Osteoblast (primary cell): Measurements from ENCODE around the gene SRC. TPM values are rescaled to one million over a fixed set of nuclear protein-coding genes. Genes with fewer than 3 reads are reported as not detected.

Experiments used
- DNase-seq: peaks from one replicate; pipeline ENCODE4 v3.0.0; 2011; ENCODE audit warnings: low spot score, mixed read lengths; ENCODE audit not compliant: insufficient read length; ENCODE audit errors: missing footprints
- H2AFZ ChIP-seq: 2 replicates; pipeline ENCODE4 v1.6.0; 2011; ENCODE audit warnings: mild to moderate bottlenecking, low read length
- H3K27ac ChIP-seq: 2 replicates; pipeline ENCODE4 v1.5.1; 2011; ENCODE audit warnings: mild to moderate bottlenecking, low read depth, low read length, moderate library complexity
- H3K27me3 ChIP-seq: 2 replicates; pipeline ENCODE4 v1.6.0; 2012; ENCODE audit warnings: mild to moderate bottlenecking, control low read depth, inconsistent platforms, low read length, moderate library complexity; ENCODE audit not compliant: insufficient read depth
- H3K36me3 ChIP-seq: 2 replicates; pipeline ENCODE4 v1.5.1; 2011; ENCODE audit warnings: mild to moderate bottlenecking, low read length, control low read depth, moderate library complexity; ENCODE audit not compliant: insufficient read depth
- H3K4me1 ChIP-seq: 2 replicates; pipeline ENCODE4 v1.5.1; 2011; ENCODE audit warnings: mild to moderate bottlenecking, low read length, control low read depth, moderate library complexity; ENCODE audit not compliant: insufficient read depth
- H3K4me2 ChIP-seq: 2 replicates; pipeline ENCODE4 v1.6.0; 2011; ENCODE audit warnings: mild to moderate bottlenecking, low read length; ENCODE audit not compliant: insufficient read depth
- H3K4me3 ChIP-seq: fragments of 200-600 bp; sonication (generic); 3 replicates; pipeline ENCODE4 v1.5.1; 2012; ENCODE audit warnings: mild to moderate bottlenecking, low read length, inconsistent platforms; ENCODE audit not compliant: insufficient read depth
- H3K79me2 ChIP-seq: 2 replicates; pipeline ENCODE4 v1.6.0; 2012; ENCODE audit warnings: mild to moderate bottlenecking, low read length, control low read depth, inconsistent platforms; ENCODE audit not compliant: insufficient read depth
- H3K9me3 ChIP-seq: 2 replicates; pipeline ENCODE4 v1.5.1; 2011; ENCODE audit warnings: low read depth, low read length, control low read depth
- H4K20me1 ChIP-seq: 2 replicates; pipeline ENCODE4 v1.6.0; 2012; ENCODE audit warnings: mild to moderate bottlenecking, low read length, control low read depth; ENCODE audit not compliant: insufficient read depth
- total RNA-seq: library from RNA; depleted of rRNA; stranded (reverse); fragments of >200 nt; gene quantifications from 2 replicates; pipeline ENCODE4 v1.2.3, GENCODE V29; 2012
- TF ChIP-seq, protein P1 (sequence below): IDR thresholded peaks from 2 replicates; pipeline ENCODE4 v1.5.1; 2011; ENCODE audit warnings: mild to moderate bottlenecking, low read depth, low read length, moderate library complexity; ENCODE audit errors: extremely low read depth

SRC gene
- total RNA-seq, 1 donor: 22.4 TPM

GRCh38 chr20:37359836-37360235 lies 13.9 kb downstream of the SRC start:
- TF ChIP-seq, protein P1, sequence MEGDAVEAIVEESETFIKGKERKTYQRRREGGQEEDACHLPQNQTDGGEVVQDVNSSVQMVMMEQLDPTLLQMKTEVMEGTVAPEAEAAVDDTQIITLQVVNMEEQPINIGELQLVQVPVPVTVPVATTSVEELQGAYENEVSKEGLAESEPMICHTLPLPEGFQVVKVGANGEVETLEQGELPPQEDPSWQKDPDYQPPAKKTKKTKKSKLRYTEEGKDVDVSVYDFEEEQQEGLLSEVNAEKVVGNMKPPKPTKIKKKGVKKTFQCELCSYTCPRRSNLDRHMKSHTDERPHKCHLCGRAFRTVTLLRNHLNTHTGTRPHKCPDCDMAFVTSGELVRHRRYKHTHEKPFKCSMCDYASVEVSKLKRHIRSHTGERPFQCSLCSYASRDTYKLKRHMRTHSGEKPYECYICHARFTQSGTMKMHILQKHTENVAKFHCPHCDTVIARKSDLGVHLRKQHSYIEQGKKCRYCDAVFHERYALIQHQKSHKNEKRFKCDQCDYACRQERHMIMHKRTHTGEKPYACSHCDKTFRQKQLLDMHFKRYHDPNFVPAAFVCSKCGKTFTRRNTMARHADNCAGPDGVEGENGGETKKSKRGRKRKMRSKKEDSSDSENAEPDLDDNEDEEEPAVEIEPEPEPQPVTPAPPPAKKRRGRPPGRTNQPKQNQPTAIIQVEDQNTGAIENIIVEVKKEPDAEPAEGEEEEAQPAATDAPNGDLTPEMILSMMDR: no peak
- H3K4me1 ChIP-seq: peaks cover 10% of the 10 kb centered on the region
- H3K27me3 ChIP-seq: no peaks in the 10 kb centered on the region
- no peak overlapping the region for H3K4me2 ChIP-seq
- H2AFZ ChIP-seq: no peak overlapping the region
- H3K27ac ChIP-seq: no peak overlapping the region
- no peak for DNase-seq
- peaks cover 90% of the 10 kb centered on the region for H3K79me2 ChIP-seq
- H3K9me3 ChIP-seq: no peaks in the 10 kb centered on the region
- H3K4me3 ChIP-seq: no peak overlapping the region
- H3K36me3 ChIP-seq: peaks cover 2% of the 10 kb centered on the region
- H4K20me1 ChIP-seq: peaks cover 74% of the 10 kb centered on the region

DNA sequence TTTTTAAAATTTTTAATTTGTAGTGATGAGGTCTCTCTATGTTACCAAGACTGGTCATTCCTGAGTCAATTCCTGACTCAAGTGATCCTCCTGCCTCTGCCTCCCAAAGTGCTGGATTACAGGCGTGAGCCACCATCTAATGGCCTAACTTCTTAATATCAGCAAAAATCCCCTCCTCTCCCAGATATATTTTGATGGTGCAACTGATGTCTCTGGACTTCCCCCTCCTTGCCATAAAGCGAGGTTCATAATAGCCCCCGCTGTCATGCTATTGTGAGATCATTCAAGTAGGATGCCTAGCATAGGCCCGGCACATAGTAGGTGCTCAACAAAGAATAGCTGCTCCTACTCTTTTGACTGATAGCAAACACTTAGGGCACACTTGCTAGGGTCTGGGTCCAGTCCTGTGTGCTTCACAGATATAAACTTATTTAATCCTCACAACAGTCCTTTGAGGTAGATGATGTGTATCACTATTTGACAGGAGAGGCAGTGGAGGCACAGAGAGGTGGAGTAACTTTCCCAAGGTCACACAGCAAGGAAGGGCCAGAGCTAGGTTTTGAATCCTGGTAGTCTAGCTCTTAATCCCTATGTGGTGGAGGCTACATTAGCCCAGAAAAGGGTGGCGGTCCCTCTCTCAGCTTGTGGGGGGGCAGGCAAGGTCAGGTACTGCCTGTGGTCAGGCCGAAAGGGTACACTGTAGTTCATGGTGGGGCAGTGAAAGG lies 14.6 kb downstream of the SRC start:
- Histone ChIP-seq H3K36me3 (peaks cover 9% of the 10 kb centered on the region), H3K4me1 (peaks cover 10% of the 10 kb centered on the region), H3K27me3 (no peaks in the 10 kb centered on the region), H3K9me3 (no peaks in the 10 kb centered on the region), H3K4me3 (no peak overlapping the region), H3K4me2 (no peak overlapping the region), H3K79me2 (peaks cover 84% of the 10 kb centered on the region), H2AFZ (no peak overlapping the region), H3K27ac (no peak overlapping the region), H4K20me1 (peaks cover 75% of the 10 kb centered on the region)
- TF ChIP-seq, protein P1: no peak
- DNase-seq: peak; percentile 18

GRCh38 chr20:37361336-37361735 lies 15.4 kb downstream of the SRC start:
- Histone ChIP-seq H4K20me1 (peaks cover 69% of the 10 kb centered on the region), H3K4me3 (no peak overlapping the region), H3K9me3 (no peaks in the 10 kb centered on the region), H3K36me3 (peaks cover 16% of the 10 kb centered on the region), H3K4me1 (peaks cover 5% of the 10 kb centered on the region), H3K79me2 (peaks cover 81% of the 10 kb centered on the region), H3K27me3 (no peaks in the 10 kb centered on the region), H2AFZ (no peak overlapping the region), H3K27ac (no peak overlapping the region), H3K4me2 (no peak overlapping the region)
- TF ChIP-seq, protein P1: no peak
- DNase-seq: peak; percentile 44

GRCh38 chr20:37362231-37362792 lies 16.4 kb downstream of the SRC start:
- H3K36me3 ChIP-seq: peaks cover 16% of the 10 kb centered on the region
- peaks cover 60% of the 10 kb centered on the region for H4K20me1 ChIP-seq
- H3K4me3 ChIP-seq: no peak overlapping the region
- H3K79me2 ChIP-seq: peaks cover 71% of the 10 kb centered on the region
- DNase-seq: peak; percentile 19
- no peaks in the 10 kb centered on the region for H3K27me3 ChIP-seq
- no peak overlapping the region for H3K4me2 ChIP-seq
- no peak overlapping the region for H3K27ac ChIP-seq
- no peak overlapping the region for H2AFZ ChIP-seq
- no peaks in the 10 kb centered on the region for H3K9me3 ChIP-seq
- no peaks in the 10 kb centered on the region for H3K4me1 ChIP-seq
- TF ChIP-seq, protein P1: no peak
